GM18507 (cell line): ENCODE data around the gene C4BPA.
A peak's percentile ranks its signal among the peaks of the same experiment; 100 is the strongest.

Experiments used
- DNase-seq: peaks from one replicate; pipeline ENCODE4 v3.0.0; 2011; ENCODE audit warnings: low read depth; ENCODE audit not compliant: insufficient read length; ENCODE audit errors: extremely low spot score
- FAIRE-seq: peaks from 2 replicates; lab custom pipeline; 2011; peaks lifted over from hg19 to GRCh38; lab: Jason Lieb, UNC

The C4BPA gene

DNA sequence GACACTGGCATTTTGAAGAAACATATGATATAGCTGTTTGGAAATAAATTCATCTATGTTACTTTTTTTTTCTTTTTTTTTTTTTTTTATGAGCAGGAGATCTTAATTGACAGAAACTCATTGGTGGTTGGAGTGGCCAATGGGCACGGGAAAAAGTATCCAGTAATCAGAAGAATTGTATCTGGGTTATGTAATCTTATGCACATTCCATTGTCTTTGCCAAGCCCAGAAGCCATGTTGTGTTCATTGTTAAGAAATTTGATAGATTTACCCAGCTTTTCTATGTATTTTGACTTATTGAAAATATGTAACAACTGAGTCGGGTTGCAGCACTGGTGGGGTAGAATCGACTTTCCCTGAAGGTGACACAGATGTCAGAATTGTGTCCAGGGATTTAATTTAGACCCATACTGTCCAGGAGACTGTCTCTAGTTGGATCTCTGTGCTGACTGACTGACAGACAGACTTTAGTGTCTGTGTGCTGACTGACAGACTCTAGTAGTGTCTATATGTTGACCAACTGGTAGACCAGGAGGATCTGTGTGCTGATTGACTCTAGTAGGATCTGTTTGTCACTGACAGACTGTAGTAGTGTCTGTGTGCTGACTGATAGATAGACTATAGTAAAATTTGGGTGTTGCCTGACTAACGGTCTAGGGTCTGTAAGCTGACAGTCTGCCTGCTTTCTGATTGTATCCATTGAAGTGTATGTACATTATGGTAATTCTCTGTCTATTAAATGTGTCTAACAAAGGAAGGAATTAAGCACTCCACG lies 27.7 kb upstream of the C4BPA start:
- no peak for FAIRE-seq

DNA sequence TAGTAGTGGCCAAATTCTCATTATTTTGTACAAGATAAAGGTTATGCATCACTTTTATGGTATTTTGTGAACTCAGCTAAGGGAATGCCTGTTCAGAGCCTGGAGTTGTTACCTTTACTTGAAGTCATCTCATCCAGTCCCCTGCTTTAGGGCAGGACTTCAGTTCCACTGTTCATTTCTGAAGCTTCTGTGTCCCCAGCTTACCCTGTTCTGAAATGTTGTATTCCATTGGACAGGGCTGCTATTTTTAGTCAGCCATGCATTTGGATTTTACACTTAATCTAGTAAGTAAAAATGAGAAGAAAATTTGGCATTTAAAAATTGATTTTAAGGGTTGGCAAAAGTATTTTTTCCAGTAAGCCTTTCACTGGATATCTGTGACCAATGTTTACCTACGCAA lies 27.0 kb upstream of the C4BPA start:
- no peak for FAIRE-seq
- no peak for DNase-seq

More for the DNA sequence above, 27.7 kb upstream of the C4BPA start:
- DNase-seq = no peak

DNA sequence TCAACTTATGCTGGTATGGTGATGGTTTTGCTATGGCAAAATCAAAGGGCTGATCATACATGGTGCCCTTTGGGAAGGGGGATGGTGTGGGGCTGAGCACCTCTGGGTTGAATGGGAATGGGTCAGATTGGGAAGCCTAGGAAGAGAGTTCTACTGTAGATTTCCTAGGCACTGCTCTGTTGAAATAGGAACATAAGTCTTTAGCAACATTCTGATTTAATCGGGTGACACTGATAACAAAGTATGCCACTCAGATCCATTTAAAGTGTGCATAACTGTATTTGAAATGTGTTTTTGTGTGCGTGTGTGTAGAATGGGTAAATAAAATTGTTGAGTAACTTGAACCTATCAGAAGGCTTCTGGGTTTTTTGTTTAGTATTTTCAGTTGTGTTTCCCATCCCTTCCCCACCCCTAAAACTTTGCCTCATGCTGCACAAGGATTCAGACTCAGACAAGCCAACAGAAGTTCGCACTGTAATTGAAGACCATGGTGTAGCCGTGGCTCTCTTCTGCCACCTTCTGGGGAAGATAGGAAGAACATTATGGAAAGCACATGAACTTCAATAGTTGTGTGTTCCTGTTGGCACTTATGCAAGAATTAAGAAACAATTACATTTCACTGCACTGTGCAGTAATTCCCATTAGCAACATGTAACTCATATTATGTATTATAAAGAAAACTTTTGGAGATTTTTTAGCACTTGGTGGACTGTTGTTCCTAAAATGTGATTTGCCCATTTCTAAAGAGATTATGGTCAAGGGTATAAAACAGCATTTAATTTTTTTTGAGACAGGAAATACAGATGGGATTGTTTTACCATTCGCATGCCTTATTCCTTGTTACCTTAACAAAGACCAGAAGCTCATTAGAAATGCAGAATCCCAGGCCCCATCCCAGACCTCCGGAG lies 26.3 kb upstream of the C4BPA start:
- DNase-seq = peak; percentile 43
- FAIRE-seq = peak; percentile 96

DNA sequence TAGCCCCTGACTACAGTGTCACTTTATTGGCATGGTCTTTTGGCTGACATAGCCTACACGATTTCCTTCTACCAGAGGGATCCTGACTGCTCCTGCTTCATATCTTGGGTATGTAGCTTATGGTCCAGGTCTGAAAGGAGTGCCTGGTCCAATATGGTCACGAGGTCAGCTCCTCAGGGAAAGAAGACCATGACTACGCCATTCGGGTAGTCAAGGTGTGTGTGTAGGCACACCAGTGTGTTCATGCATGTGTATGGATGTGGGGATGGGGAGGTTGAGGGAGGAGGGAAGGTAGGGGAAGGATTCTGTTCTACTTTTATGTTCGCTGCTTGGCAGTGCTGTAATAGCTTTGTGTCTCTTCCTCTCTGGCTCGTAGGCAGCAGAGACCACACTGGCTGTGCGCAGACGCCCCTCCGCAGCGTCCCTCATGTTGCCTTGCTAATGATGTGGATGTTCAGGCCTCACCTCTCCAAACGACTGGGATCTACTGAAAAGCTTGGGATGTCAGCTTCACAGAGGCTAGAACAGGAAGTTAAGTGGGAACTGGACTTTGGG lies 25.4 kb upstream of the C4BPA start:
- DNase-seq (no peak), FAIRE-seq (no peak)

DNA sequence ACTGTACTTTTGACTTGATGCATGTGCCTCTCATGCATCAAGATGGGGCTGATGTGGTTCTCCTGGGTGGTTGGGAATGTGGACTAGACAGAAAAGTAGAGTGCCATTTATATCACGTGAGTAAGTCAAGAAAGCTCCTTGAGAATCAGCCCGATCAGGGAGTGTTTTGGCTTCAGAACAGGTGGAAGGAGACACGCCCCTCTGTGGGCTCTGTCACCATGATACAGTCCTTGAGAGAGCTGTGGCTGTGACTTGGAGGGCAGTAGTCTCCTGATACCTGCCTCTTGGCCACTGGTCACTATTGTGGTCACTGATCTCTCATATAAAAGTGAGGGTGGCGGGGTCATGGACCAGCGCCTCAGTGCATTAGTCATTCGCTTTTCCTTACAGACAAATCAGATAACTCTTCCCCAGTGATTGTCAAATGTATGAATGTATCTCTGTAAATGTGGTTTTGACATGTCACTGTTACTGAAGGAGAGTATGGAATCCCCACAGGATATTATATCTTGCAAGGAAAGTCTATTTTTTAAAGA lies 24.3 kb upstream of the C4BPA start:
- no peak for FAIRE-seq

DNA sequence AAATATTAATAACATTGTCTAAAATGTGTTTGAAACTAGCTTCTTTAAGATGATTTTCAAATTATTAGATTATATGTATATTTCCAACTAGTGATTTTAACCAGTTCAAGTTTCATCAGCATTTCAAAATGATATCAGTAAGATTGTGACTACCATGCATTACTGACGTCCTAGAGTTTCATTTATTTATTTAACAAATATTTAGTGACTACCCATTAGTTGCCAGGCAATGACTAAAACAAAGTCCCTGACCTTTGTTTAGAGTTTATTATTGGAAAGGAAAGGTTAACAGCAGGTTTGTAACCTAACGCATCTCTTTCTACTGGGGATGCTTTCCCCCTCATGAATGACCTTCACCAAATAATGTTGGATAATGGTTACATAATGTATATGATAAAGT lies 22.9 kb upstream of the C4BPA start:
- FAIRE-seq (no peak), DNase-seq (no peak)

More for the DNA sequence above, 24.3 kb upstream of the C4BPA start:
- DNase-seq = no peak

DNA sequence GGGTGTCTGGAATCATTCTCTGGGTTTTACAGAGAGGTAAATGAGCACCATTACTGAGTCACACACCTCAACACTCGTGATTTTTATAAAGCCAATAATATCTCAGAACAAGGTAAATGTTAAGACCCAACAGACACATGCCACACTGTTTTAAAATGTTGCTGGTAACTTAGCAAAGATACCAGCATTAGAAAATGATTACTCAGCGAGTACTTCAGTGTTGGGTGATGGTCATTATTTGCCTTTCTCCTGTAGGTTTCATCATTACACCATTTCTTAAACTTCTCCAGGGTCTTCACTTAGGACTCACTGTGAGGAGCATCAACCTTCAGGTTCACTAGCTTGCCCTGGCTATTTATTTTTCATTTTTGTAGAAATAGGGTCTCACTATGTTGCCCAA lies 22.2 kb upstream of the C4BPA start:
- DNase-seq (no peak), FAIRE-seq (no peak)

DNA sequence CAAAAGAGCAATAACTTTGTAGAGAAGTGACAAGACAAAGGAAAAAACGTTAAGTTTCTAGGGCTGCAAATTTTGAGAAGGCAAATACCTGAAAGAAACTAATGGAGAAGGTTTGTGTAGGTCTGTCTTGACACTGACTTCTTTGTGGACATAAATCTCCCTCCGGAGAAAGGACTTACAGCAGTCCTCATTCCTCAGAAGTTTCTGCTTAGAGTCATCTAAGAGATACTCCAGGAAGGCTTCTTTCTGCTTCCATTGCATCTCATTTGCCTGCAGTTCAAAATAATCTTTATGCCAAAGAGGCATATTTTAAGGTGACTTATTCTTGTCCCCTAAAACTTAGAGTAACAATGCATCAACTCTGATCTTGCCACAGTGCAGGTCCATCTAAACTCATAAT lies 19.8 kb upstream of the C4BPA start:
- FAIRE-seq (no peak), DNase-seq (no peak)

DNA sequence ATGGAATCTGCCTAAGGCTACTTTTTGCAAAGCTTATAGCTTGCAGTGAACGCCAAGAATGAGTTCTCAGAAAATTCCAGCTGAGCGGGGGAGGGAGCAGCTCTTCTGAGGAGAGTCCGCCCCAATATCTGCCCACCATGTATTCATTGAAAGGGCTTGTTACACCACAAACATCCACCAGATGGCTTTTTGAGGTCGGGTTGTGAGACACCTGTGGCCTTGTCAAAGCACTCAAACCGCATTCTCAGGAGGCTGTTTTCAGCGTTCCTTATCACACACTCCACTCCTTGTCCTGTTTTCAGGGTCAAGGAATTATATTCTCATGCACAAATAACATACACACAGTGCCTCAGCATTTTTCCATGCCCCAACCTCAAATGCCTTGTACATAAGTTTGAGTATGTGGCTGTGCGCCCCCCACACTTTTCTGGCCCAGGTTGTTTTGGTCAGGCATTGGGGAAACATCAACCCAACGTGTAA lies 19.3 kb upstream of the C4BPA start:
- peak; percentile 88 for FAIRE-seq
- peak; percentile 43 for DNase-seq

DNA sequence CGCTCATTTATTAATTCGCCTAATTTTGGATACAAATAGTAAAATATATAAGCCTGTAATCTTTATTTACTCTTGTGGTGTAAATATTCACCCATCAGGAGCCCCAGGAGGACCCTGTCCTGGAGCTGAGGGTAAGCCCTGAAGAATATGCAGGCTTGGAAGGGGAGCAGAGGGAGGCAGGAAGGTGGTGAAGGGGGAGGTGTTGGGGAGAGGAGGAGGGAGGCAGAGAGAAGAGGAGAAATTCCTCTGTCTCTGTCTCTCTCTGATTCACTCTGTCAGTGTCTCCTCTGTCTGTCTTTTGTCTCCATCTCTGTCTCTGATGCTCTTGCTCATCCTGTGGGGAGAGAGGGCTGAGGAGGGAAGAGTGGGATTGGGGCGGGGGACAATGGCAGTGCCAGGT lies 18.1 kb upstream of the C4BPA start:
- FAIRE-seq (no peak), DNase-seq (no peak)

DNA sequence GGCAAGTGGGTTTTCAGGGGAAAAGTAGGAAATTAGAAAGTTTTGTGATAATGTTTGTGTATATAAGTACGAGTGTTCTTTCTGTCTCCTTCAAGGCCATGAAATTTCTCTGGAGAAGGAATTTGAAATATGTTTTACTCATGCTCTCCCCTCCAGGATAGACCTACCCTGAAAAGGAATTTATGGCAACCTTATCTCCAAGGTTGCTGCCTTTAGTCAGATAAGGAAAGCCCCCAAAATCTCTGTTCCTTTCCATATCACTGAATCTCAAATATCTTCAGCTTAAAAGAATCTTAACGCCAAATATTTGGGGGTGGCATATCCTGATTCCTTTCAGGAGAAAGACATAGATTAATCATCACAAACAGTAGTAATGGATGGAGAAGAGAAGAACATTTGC lies 15.9 kb upstream of the C4BPA start:
- DNase-seq (no peak), FAIRE-seq (no peak)

DNA sequence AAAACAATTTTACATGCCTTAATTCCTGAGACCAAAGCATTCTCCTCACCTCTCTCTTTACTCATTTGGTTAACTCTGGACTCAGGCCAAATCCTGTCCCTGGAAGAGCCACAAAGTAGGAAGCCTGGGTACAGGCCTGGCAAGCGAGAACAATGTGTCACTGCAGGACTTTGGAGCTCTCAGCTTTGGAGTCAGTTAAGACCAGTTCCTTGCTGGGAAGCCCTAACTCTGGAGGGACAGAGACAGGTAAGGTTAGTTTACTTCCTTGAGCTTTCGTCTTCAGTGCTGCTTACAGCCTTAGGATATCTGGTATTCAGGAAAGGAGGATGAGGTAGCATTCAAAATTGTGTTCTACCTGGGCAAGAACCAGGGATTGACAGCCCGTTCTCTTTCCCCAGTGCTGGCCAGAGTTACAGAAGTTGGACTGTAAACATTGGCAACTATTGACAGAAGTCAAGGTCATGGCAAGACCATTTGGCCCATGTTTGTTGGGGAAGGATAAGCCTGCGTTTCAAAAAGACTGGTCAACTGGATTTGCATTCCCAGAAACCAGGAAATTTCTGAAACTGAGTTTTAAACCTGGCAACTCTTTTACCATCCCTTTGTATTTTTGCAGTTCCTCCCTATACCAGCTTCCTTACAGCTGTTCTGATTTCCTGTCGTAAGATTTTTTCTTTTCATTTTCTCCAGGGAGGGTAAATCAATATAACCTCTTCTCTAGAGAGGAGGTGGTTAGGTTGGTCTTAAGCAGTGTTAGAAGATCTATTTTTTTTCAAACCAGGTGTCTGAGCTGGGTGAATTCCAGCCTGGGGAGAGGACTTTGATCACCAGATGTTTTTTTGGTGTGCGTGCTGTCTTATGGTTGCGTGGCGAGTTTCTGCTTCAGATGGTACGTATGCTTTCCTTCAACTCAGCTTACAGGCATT lies 15.1 kb upstream of the C4BPA start, which contains the start of gene C4BPB:
Gene C4BPB (plus strand): TSS at position 160 of the 926 bp plus-strand sequence. CDS start 672 bp downstream, at position 832.
- no peak for DNase-seq
- FAIRE-seq = no peak

DNA sequence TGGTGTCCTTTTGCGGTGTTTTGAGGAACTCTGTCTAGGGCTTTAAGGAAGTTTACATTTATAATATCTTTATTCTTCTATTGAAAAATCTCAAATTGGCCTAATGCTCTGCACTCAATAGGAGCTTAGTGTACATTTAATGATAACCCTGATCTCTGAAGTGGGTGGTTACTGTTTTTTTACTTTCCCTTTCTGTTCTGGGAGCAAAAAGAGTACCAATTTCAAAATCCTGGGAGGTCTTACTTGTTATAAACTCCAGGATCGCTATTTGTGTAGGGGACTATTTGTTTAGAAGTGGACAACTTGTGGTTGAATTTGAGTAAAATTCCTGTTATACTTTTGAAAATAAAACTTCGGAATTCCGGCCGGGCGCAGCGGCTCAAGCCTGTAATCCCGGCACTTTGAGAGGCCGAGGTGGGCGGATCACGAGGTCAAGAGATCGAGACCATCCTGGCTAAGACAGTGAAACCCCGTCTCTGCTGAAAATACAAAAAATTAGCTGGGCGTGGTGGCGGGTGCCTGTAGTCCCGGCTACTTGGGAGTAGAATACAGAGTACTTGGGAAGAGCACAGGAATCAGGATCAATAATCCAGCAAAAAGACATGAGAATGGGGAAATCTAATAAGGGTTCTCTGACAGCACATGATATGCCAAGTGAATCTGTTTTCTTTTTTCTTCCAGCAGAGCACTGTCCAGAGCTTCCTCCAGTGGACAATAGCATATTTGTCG lies 14.2 kb upstream of the C4BPA start:
- DNase-seq (no peak), FAIRE-seq (no peak)

DNA sequence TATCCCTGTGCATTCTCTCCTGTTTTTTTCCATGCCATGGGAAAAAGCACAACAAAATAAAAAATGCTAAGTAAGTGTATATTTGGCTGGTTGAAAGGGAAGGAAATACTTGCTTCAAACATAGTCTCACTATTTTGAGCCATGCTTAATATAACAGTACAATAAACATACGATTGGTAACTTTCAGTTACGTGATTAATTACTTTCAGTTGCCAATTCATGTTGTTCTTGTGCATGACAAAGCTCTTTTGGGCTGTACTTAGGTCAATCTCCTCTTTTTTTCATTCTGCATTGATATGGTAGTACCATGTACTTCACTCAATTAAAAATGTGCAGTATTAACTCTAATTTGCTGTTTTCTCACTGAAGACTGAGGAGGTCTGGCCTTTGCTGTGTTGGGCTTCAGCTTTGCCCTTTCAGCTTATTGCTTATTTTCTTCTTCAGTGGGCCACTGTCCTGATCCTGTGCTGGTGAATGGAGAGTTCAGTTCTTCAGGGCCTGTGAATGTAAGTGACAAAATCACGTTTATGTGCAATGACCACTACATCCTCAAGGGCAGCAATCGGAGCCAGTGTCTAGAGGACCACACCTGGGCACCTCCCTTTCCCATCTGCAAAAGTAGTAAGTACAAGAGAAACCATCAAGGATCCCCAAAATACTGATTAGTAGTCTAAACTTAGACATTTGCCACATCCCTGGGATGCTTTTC lies 12.7 kb upstream of the C4BPA start:
- DNase-seq (no peak), FAIRE-seq (no peak)

DNA sequence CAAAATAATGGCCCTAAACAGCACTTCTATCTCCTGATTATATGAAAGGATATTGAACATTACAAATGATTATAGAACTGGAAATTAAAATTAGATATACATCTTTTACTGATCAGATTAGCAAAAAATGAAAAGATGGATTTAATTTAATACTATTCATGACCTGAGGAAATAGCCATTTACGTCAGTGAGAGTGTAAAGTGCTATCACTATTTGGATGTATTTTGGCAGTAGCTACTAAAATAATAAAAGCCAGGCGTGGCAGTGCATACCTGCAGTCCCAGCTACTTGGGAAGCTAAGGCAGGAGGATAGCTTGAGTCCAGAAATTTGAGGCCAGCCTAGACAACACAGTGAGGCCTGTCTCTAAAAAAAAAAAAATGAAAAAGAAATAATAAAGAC lies 10.1 kb upstream of the C4BPA start:
- DNase-seq (no peak), FAIRE-seq (no peak)

DNA sequence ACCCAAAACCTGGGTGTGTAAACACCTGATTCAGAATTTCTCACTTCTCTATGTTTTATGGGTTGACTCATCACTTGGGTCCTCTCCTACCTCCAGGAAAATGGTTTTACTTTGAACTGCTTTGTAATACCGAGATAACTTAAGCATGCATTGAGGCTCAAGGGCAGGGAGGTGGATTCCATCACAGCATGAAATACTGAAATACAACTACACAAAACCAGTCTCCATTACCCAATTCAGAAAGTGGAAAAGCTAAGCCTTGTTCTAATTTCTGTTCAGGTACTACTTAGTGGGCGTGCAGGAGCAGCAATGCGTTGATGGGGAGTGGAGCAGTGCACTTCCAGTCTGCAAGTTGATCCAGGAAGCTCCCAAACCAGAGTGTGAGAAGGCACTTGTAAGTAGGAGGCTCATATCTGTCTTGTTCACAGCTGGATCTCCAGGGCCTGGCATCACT lies 6.1 kb upstream of the C4BPA start:
- DNase-seq (peak; percentile 7), FAIRE-seq (peak; percentile 62)

DNA sequence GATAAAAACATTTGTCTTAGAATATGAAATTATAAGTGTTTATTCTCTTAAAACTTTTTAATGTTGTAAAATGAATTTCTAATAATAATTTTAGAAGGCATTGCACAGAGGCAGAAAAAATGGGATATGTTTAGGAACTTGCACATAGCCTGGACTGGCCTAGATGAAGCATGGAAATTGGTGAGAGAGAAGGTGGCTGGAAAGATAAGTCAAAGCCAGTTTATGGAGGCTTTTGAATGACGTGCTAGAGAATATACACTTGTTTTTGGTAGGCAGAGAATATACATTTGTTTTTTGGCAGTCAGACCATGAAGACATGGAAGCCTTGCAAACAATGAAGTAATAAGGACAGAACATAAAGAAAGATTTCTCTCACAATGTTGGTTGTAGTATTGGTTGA lies 2.3 kb upstream of the C4BPA start:
- no peak for FAIRE-seq
- no peak for DNase-seq

DNA sequence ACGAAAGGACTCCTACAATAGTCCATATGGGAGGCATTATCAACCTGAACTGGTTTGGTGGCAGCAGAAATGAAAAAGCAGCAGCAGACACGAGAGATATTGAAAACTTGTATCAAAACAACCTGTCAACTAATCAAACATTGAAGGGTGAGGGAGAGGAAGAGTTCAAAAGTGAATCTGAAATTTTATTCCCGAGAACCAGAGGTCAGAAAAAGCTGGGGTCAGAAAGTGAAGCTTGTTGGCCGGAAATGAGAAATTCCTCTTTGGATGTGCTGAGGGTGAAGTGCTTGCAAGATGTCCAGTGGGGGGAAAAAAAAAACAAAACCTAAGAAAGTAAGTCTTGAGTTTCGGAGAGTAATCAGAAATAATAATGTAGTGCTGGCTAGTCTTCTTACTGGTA lies 1.9 kb upstream of the C4BPA start:
- no peak for DNase-seq

More for the DNA sequence above, 1.9 kb upstream of the C4BPA start:
- no peak for FAIRE-seq
